IPS-NIHi11 (cell line): ENCODE measurements around the gene RCC2.
"Not testable (repeated sequence)": the region's sequence is repeated elsewhere in the genome, so short reads cannot be mapped to it uniquely, and the experiment has no call there.

Experiments used
- DNase-seq: peaks from one replicate; pipeline ENCODE4 v3.0.0; 2012; ENCODE audit warnings: mixed read lengths, low spot score

Gene RCC2

GRCh38 chr1:17419626-17420328, 19.7 kb downstream of the RCC2 start:
- peak; percentile 97 for DNase-seq

- DNase-seq, result no peak
Observed at GRCh38 chr1:17416389-17416788, 23.1 kb downstream of the RCC2 start.

GRCh38 chr1:17414022-17414421, 25.5 kb downstream of the RCC2 start:
- no peak for DNase-seq

- DNase-seq, result no peak
Observed at GRCh38 chr1:17412093-17412870, 27.2 kb downstream of the RCC2 start.

- DNase-seq, result no peak
Observed at GRCh38 chr1:17409391-17409811, 30.1 kb downstream of the RCC2 start.

GRCh38 chr1:17407786-17408514, 31.5 kb downstream of the RCC2 start:
- not testable (repeated sequence) for DNase-seq

GRCh38 chr1:17406760-17407475, 32.6 kb downstream of the RCC2 start:
- not testable (repeated sequence) for DNase-seq

- DNase-seq, result peak; percentile 89
Observed at GRCh38 chr1:17405898-17406759, 33.3 kb downstream of the RCC2 start.

- DNase-seq, result no peak
Observed at GRCh38 chr1:17404820-17405219, 34.7 kb downstream of the RCC2 start.

- DNase-seq, result no peak
Observed at GRCh38 chr1:17404034-17404684, 35.3 kb downstream of the RCC2 start.

GRCh38 chr1:17403081-17403480, 36.4 kb downstream of the RCC2 start:
- no peak for DNase-seq

GRCh38 chr1:17401841-17402240, 37.6 kb downstream of the RCC2 start:
- no peak for DNase-seq

- peak; percentile 58 for DNase-seq
Observed at GRCh38 chr1:17400725-17401341, 38.6 kb downstream of the RCC2 start.

- DNase-seq, result no peak
Observed at GRCh38 chr1:17397910-17398695, 41.4 kb downstream of the RCC2 start.

- DNase-seq, result no peak
Observed at GRCh38 chr1:17393230-17393629, 46.2 kb downstream of the RCC2 start.

GRCh38 chr1:17392199-17392740, 47.2 kb downstream of the RCC2 start:
- no peak for DNase-seq

- DNase-seq, result no peak
Observed at GRCh38 chr1:17381161-17381560, 58.3 kb downstream of the RCC2 start.

GRCh38 chr1:17377325-17377953, 62.0 kb downstream of the RCC2 start:
- peak; percentile 81 for DNase-seq

GRCh38 chr1:17375651-17376050, 63.8 kb downstream of the RCC2 start:
- no peak for DNase-seq
